GM18511 (cell line): Measurements from ENCODE around the gene NKX2-3.
A peak's percentile ranks its signal among the peaks of the same experiment; 100 is the strongest.

Experiments used
- ATAC-seq: cut with Tn5 transposase; IDR thresholded peaks from one replicate; pipeline ENCODE4 v1.9.1; 2021; ENCODE audit warnings: mild to moderate bottlenecking, moderate library complexity; ENCODE audit not compliant: unreplicated experiment

Gene NKX2-3

DNA sequence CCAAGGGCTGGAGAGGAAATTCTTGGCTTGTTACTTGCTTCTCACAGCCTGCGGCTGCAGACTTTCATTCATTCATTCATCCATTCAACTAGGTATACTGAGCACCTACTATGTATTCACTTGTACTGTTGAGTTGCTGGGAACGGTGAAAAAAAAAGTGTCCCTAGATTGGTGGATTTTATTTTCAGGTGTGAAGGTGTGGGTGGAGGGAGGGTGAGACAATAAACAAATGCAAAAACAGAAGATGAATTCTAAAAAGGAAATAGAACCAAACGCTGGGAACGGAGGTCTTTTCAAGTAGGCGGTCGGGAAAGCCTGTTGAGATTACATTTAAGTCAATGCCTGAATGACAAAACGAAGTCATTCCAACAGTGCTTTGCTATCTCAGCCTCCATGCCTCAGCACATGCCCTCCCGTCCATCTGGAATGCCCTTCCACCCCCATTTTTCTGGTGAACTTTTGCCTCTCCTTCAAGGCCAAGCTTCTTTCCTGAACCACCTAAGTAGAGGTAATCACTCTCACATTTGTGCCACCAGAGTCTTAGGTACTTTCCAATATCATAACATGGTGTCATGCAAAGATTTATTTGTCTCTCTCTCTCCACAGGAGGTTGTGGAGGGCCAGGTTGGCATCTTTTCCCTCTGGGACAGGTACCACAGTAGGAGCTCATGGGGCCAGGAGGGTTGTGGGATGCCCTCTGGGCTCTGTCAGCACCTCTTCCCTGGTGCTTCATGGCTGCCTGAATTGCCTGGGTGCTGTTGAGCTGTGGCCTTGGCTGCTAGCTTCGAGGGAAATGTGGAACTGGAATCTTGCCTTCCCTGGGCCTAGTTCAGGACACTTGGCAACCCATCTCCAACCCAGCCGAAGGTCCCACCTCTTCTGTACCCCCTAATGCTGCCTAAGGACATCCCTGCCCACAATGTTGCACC lies 5.5 kb downstream of the NKX2-3 start:
- ATAC-seq: no peak

DNA sequence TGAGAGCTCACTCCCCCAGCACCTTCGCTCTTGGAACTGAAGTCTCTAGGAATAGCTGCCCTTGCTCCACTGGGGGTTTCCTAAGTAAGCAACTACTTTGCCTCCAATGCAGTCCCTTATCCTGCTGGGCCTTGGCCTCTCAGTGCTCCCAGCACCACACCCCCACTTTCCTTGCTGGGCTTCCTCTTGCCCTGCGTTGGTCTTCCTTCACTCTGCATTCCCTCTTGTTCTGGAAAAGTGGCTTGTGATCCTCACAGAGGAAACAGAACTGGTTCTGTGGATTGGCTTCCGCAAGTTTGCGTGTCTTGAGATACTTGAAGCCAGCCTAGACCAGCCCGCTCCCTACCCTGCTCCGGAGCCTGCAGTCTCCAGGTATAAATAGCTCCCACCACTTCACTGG lies 6.4 kb downstream of the NKX2-3 start:
- ATAC-seq: no peak

DNA sequence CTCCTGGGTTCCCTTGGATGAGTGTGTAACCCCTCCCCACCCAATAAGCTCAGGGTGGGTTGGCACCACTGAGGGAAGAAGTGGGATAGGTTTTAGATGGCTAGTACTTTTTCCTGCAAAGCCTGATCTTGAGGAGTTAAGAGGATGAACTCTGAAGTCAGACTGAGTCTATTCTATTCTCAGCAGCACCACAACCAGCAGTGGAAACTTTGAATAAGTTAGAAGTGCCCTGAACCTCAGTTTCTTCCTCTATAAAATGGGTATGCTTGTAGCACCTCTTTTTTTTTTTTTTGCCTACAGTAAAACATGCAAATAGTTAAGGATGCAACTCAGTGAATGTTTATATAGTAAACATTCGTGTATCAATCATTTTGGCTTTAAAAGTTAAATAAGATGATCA lies 7.1 kb downstream of the NKX2-3 start:
- ATAC-seq: no peak

GRCh38 chr10:99540306-99540656 lies 7.5 kb downstream of the NKX2-3 start:
- no peak for ATAC-seq

DNA sequence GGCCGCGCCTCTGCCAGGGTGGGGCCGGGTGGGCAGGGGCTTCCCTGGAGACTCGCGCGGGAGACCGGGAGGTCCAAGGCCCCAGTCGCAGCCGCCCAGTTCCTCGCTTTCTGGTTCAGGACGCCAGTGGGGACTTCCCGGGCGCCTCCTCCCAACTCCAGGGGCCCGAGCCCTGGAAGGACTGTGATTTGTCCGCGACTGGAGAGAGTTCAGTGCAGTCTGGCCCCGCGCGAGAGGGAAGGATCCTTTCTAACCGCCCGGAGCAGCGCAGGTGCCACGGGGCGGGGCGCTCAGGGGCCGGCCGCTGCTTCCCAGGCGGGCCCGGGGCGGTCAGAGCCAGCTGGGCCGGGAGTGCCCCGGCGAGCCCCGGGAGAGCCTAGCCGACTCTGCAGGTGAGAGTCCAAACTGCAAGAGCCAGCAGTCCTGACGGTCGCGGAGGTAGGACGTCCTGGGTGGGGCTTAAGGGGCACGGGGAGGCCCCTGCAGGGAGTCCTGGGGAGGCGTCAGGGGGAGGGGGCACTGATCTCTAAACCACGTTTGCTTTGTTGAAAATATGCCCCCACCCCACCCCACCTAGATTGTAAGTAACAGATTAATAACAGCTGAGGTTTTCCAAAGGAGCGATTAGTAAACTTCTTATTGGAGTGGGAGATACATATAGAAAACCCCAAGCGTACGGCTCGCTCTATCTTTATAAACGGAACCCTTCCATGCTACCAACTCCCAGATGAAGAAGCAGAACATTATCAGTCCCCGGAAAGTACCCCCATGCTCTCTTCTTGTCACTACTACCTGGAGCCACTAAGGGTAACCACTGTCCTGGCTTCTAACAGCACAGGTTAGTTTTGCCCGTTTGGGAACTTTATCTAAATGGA lies 8.2 kb downstream of the NKX2-3 start:
- ATAC-seq: no peak

DNA sequence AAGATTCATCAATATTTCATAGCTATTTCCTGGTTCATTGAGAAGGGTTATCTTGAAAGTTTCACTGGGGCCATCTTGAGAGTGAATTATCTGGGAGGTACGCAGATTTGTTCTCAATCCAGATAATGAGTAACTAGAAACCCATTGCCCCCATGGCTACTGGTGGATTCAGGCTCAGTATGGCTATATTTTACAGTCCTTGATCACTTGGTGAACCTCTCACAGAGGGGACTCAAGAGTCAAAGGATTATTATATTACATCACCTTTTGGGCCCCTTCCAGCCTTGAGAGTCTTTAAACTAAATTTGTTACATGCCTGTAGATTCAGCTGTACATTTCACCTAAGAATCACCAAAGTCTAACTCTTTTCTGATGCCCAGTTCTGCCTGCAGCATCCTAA lies 11.6 kb downstream of the NKX2-3 start:
- no peak for ATAC-seq

GRCh38 chr10:99548041-99548530 lies 15.3 kb downstream of the NKX2-3 start:
- ATAC-seq: no peak

DNA sequence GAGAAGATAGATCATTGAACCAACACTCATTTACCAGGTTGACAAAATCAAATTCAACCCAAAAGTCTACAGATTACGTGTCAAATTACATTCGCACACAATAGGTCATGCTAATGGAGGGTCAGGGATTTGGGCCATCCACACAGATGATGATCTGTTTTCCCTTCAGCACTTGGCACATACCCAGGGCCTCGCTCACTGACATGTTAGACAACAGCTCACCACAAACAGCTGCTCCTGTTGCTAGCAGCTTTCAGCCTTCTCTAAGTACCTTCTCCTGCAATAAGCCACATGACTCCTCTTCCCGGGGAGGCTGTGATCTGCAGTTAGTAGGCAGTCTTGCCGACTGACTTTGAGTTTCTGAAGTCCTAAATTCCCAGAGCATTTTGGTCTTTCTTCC lies 18.4 kb downstream of the NKX2-3 start:
- ATAC-seq: no peak

DNA sequence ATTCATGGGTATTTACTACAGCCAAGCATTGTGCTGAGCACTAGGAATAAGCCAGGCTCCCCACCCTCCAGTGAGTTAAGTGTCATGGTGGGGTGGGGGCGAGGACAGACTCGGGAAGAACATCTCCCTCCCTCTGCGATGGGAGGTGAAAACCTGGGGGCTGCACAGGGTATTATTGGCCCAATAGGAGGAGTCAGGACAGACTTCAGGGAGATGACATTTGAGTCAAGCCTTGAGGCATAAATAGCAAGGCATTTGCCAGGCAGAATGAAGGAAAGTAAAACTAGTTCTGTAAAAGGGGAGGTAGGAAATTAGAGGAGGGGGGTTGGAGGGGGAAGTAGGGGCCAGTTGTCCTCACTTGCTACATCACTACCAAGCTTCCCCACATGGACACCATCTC lies 18.9 kb downstream of the NKX2-3 start:
- no peak for ATAC-seq

DNA sequence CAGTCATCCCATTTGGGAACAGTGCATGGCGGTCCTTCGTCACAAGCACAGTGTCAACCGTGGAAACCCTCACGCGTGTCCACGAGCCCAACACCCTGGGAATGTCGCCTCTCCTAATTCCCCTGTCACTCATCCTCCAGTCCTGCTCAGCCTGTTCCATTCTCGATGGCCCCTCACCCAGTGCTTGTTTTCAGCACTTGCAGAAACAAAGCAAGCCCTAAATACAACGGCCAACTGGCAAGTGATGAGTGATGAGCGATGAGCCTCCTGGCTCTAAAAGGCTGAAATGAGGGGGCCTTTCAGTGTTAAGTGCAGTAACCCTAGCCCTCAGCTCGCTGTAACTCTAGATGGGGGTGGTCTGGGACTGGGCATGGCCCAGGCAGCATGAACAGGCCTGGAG lies 22.6 kb downstream of the NKX2-3 start:
- ATAC-seq: peak; percentile 4

DNA sequence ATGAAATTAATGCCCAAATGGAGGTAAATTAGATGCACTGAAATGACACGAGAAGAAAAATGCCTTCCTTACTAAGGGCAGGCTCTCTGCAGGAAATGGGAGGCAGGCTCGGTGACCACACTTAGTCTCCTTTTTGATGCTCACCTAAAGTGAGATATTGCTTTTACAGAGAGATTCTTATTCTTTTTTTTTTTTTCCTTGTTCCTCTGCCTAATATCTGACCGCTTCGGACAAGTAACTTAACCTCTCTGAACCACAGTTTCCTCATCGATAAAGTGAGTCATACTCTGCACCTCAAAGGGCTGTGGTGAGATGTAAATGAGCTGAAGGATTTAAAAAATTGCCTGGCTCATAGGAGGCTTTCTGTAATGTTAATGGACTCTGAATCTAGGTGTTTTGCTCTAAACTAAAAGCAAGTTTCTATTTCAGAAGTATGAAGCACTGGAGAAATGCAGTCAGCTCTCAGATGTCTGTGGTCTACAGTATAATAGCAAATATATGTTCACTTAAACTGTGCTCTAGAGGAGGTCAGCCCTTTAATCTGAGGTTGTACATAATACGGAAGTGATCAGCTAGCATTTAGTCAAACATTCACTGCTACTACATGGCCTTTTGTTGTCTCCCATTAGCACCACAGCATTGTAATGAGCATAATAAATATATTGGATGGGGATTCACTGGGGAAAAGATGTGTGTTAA lies 23.2 kb downstream of the NKX2-3 start:
- peak; percentile 92 for ATAC-seq

GRCh38 chr10:99557044-99557443 lies 24.3 kb downstream of the NKX2-3 start:
- ATAC-seq: no peak

DNA sequence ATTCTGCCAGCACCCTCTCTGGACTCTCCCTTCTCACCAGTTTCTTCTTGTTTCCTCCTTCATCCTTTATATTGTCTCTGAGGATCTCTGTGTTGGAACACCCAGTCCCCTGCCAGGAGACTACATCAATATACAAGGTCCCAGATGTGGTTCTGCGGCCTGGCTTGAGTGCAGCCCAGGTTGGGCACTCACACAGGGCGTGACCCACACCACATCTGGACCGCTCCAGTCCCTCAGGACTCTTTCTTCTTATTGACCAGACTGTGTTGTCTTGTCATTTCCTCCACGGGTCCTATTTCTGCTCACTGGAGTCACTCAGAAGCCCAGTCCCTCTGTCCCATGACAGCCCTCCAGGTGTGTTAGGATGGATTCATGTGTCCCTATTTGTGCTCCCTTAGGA lies 26.0 kb downstream of the NKX2-3 start:
- ATAC-seq: no peak

GRCh38 chr10:99560277-99561126 lies 27.8 kb downstream of the NKX2-3 start:
- no peak for ATAC-seq

- no peak for ATAC-seq
Measured at GRCh38 chr10:99562631-99563030, 29.9 kb downstream of the NKX2-3 start.

DNA sequence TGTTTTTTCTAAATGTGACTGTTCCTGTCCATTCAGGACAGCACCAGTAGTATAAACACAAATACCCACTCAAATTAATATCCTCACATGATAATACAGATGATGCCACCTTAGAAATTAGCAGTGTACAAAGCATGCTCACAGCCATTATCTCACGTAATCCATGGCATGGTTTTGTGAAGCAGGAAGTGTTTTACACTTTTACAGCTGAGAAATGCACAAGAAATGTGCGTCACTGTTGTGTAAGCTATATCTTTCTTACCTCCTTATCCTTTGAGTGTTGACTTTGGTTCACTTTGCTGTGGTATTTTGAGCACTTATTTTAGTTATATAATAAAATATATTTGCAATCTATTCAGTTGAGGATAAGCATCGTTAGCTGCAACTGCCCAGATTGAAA lies 31.6 kb downstream of the NKX2-3 start:
- ATAC-seq: no peak

DNA sequence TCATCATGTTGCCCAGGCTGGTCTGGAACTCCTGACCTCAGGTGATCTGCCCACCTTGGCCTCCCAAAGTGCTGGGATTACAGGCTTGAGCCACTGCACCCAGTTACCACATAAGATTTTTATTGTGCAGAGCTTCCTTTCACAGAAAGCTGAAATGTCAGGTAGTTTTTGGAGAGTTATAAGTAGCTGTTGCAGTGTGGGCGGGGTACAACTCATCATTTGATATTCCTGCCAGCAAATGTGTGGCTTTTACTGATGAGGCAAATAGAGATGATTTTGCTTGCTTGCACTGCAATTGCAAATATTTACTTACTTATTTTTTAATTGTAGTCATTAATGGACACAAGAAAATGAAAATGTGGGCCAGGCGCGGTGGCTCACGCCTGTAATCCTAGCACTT lies 32.4 kb downstream of the NKX2-3 start:
- ATAC-seq: no peak

DNA sequence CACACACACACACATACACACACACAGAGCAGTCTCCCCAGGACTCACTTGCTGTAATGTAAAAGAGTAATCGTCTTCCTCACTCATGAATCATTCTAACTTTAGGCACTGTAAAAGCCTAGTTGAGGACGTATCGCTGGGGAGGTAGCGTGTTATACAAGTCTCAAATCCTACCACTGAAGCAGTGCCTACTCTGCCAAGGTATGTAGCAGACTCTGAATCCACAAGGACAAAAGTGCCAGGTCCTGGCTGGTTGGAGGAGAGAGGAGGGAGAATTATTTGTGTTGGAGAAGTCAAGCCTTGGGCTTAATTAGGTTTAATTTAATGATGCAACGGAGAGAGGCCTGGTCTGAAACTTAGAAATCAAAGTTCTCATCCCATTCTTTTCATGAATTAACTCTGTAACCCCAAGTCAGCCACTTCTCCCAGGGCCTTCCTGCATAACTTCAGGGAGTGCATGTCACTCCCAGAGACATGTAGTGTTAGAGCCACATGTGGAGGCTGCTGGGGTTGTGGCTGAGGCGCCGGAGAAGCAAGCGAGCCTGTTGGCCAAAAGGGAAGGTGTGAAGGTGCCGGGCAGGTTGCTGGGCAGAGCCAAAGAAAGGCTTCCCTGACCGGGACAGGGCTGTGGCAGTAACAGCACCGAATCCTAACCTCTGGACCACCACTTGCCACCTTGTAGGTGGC lies 36.7 kb downstream of the NKX2-3 start:
- ATAC-seq: no peak

- ATAC-seq: no peak
Measured at GRCh38 chr10:99569961-99570360, 37.2 kb downstream of the NKX2-3 start.

- ATAC-seq: no peak
Measured at GRCh38 chr10:99571816-99572215, 39.1 kb downstream of the NKX2-3 start.
